GM18507 (cell line): ENCODE measurements around the gene MEIS2.

ENCODE experiments used
- DNase-seq: peaks from one replicate; pipeline ENCODE4 v3.0.0; 2011; ENCODE audit warnings: low read depth; ENCODE audit not compliant: insufficient read length; ENCODE audit errors: extremely low spot score
- FAIRE-seq: peaks from 2 replicates; lab custom pipeline; 2011; peaks lifted over from hg19 to GRCh38; lab: Jason Lieb, UNC

MEIS2 gene

DNA sequence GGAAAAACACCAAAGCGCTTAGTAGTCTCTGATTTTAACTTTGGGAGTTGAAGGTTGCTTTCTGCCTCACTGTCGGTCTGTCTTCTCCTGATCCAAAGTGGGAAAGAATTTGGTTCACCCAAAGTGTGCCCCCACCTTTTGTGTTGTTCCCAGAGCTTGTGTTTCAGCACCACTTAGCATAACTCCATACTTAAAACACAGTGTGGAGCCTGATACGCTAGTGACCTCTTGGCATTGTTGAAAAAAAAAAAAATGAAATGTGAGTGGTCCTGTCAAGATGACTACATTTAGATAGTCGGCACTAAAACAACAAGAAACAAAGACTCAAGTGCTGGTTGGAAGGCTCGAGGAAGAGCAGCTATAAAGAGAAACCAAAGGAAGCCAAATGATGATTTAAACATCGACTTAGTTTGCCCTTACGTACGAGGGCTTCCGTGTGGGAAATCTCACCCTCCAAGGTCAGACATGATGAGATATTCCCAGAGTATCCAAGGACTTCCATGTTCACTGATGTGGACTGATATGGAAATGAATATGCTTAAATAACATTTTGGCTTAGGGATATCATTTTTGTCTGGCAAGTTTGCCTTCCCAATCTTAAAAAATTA lies 178.8 kb downstream of the MEIS2 start:
- DNase-seq = no peak
- no peak for FAIRE-seq

DNA sequence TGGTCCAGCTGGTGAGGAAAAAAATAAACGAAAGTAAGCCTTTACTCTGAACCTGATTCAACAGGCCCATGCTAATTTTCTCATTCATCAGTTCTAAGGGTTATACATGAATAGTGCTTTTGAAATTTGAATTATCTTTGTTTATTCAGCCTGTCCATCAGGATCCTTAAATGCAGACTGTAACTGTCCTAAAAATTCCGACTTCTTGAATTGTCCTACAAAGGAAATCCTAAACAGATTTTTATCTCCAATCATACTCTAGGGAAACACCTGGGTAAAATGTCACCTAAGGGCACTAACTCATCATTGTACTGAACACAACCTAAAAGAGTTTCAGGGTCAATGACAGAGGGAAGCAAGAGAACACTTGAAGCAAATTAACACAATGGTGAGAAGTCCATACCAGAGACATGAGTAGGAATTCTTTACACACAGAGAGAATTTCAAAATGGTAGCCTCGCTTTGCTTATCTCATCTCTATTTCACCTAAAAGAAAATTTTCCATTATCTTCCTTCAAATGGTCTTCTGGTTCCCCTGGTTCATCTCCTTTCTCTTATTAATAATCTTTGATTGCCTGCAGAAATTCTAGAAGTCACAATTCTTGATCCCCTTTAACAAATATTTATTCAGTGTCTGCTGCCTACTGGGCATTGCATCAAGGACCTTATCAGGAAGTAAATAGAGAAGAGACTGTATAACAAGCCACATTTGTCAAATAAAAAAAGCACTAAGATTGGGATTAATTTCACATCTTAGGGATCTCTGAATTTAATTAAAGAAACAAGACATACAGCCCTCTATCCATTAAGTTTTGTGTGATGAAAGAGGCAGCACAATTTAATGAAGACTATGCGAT lies 182.7 kb downstream of the MEIS2 start:
- no peak for DNase-seq
- FAIRE-seq = no peak

DNA sequence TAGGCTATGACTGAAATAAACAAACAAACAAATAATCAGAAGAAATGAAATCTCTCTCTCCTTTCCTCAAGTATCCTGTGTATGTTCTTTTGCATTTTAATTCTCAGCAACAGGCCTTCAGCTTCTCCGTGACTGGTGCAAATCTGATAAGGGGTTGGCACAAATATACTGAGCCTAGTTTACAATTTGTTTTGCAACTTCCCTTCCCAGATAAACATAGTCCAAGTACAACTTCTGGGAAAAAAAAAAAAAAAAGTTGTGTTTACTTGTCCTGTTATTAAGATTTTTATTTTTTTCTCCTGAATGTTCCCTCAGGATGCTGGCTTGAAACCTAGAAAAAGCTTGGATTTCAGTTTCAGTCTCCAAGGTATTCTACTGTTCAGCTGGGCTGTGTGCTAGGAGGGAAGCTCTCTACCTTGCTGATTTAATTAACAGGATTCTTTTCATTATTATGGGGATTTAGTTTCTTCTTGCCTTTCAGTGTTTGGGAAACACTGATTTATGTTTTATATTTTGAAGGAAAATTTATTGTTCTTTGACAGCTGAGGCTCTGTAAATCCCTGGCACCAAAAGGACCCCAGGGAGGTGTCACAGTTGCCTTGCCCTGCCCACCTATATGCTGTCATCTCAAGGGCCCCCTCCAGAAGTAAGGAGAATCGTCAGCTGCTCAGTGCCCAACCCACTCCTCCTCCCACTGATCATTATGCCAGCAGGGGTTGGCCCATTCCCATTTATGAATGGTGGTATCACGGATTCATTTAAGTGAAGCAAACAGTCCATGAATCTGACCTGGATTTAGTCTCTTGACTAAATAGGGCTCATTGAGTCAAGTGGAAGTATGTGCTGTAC lies 185.2 kb downstream of the MEIS2 start:
- no peak for DNase-seq
- no peak for FAIRE-seq

GRCh38 chr15:36914466-36914865 lies 185.9 kb downstream of the MEIS2 start:
- DNase-seq (no peak), FAIRE-seq (no peak)

- FAIRE-seq (no peak), DNase-seq (no peak)
Observed at GRCh38 chr15:36912311-36912712, 188.0 kb downstream of the MEIS2 start.

DNA sequence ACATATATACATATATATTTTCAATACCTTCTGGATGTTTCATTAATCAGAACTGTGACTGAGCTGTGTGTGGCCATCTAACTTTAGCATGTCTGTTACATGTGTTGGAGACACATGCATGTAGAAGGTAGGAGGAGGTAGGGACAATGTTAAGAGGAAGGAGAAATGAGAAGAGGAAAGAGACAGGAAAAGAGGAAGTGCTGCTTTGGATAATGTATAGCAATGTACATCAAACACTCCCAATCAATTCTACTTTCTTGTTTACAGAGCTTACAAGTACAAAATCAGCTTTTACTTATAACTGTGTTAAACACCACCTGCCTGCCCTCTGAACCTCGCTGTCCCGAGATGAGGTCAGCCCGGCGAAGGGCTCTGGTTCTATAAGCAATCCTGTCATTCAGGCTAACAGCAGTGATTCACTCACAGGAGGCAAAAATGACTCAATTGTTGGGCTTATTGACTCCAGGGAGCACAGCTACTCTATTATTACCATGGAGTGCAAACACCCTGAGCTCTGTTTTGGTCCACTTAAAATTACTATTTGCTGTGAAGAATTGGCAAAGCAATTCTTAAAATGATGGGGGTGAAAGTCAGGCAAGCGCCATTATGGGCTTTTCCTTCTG lies 188.9 kb downstream of the MEIS2 start:
- no peak for DNase-seq
- no peak for FAIRE-seq

GRCh38 chr15:36908991-36909390 lies 191.4 kb downstream of the MEIS2 start:
- FAIRE-seq (no peak), DNase-seq (no peak)

DNA sequence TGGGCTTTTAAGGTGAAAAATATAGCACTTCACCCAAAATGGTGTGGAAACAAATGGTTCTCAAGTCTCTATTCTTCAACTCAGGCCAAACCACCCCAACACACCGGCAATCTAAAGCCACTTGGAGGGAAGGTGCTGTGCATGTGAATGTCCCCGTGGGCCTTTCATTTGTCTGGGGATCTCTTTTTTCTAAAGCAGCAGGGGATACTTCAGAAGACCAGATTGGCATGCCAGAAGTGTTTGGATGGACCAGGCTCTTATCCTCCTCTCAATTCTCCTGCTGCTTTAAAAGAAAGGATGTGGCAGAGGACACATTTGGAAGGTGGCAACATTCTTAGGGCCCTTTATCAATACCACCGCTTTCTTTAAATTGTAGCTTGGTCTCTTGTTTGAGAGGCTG lies 193.1 kb downstream of the MEIS2 start:
- no peak for DNase-seq
- no peak for FAIRE-seq

- DNase-seq = no peak
- FAIRE-seq = no peak
Observed at GRCh38 chr15:36905908-36906307, 194.4 kb downstream of the MEIS2 start.

GRCh38 chr15:36904715-36905114 lies 195.6 kb downstream of the MEIS2 start:
- no peak for FAIRE-seq
- no peak for DNase-seq

- FAIRE-seq (no peak), DNase-seq (no peak)
Observed at GRCh38 chr15:36903922-36904556, 196.3 kb downstream of the MEIS2 start.

DNA sequence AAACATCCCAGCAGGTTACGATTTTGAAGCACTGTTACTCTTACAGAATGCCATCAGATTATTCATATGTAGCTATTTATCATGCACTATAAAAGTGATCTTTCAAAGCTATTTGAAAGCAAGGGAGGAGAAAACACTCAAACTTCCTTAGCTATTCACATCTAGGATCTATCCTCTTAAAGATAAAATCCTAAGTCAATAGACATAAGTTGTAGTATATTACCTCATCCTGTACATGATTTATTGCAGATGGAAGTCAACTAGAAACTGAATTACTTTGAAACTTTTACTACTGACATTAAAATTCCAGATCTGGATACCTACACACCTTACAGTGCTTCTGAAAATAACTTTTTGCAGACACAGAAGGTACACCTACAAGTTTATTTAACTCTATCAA lies 197.2 kb downstream of the MEIS2 start:
- FAIRE-seq (no peak), DNase-seq (no peak)

DNA sequence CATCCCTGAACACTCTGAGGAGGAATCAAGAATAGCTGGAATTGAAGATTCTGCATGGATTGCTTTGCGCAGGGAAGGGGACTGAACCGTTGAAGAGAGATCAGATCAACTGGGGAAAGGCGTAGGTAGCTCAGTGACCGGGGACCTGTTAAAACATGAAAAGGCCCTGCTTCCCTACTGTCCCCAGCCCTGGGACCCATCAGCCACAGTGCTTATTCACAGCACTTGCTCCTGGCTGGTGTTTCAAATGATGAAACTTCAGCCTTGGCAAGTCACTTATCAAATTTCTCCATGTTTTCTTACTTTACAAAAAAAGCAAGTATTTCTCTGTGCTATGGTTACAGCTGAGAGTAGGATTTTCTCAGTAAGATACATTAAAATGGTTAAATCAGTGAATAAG lies 199.3 kb downstream of the MEIS2 start:
- DNase-seq (no peak), FAIRE-seq (no peak)

GRCh38 chr15:36899696-36900095 lies 200.7 kb downstream of the MEIS2 start:
- FAIRE-seq = no peak
- no peak for DNase-seq

DNA sequence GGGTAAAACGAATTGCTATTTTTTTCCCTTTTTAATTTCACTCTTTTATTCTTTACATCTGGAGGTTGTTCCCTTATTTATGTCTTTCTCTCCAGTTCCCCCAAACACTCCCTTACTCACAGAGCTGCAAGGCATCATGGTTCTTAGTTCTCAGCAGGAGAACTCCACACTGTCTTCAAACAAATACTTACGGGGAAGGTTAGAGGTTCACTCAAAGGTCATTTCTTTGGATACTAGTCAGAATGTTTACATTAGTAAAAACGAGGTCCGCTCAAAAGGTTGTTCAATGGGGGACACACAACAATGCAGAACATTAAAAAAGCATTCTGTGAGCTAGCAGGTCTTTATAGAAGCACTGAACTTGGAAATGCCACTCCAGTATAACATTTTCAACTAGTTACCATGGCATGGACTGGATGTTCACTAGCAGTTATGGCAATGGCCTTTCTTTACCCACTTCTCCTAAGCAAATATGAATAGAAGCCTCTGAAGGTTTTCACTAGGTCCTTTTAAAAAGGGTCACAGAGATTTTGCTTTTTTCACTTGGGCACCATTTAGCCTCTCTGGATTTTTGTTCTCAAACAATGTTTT lies 201.7 kb downstream of the MEIS2 start:
- FAIRE-seq = no peak

DNA sequence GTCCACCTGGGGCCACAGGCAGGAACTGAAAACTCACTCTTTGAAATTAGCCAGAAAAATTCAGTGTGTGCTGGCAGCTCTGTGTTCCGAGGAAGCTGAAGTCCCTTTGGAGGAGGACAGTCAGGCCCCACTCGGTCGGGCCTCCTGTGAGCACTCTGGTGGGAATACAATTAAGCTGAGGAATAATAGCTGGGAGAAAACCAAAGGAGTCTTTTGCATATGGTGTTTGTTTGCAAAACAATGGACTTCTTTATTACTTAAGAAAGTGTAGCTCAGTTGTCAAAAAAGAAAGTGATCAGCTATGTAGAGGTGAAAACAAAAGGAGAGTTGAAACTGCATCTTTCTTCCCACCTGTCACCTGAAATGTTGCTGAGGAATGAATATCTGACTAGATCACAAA lies 202.5 kb downstream of the MEIS2 start:
- FAIRE-seq (no peak), DNase-seq (no peak)

More for the DNA sequence above, 201.7 kb downstream of the MEIS2 start:
- no peak for DNase-seq

DNA sequence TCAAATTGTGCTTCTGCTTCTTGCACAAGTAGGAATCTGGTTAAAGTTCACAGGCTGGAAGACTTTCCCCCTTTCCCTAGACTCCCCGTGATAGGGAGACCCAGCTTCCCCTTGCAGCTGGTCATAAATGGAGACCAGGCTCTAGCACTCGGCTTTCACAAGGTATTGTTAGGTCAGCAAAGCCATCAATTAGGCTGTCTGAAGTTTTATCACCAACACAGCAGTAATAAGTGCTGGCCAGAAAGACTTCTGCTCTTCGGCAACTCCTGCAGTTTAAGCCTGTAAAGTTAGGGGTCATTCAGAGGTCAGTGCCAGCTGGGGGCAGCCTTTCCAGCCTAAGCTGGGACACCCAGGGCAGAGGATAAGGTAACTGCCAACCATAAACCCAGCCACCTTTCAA lies 203.4 kb downstream of the MEIS2 start:
- FAIRE-seq (no peak), DNase-seq (no peak)

GRCh38 chr15:36894075-36894474 lies 206.3 kb downstream of the MEIS2 start:
- DNase-seq (no peak), FAIRE-seq (no peak)

DNA sequence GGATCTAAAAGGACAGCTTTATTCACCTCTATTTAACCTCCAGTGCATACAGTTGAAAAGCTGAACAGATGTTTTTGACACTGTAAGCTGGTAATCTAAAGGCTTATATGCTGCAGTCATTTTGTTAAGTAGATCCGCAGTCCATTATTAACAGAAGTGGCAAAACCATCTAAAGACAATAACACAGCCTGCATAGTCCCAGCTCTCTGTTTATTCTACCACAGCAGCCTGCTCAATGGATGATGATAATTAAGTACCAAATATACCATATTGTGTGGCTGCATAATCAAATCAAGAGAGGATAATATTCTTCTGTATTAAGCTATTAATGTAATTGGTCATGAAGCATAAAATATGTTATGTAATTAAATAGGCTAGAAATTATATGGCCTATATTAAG lies 207.1 kb downstream of the MEIS2 start:
- FAIRE-seq (no peak), DNase-seq (no peak)
